ENCODE data around the gene OSER1.

The OSER1 gene

GRCh38 chr20:44211177-44212039 is 837 bp upstream of the OSER1 start:
- DNase-seq (ENCODE audit: low read depth in 2 of 2): peak; percentile 33 to 59
- TF ChIP-seq CTCF (IDR thresholded peaks at IDR 0.05; ENCODE audit: low read depth, low read length): no peak
- peak overlapping the region; percentile 75 to 76 for H3K4me3 ChIP-seq (replicated peaks in 1 of 2; ENCODE audit: low read depth in 2 of 2, low read length in 2 of 2)

GRCh38 chr20:44209686-44210405 is 725 bp downstream of the OSER1 start:
- peak; percentile 30 to 42 for DNase-seq (ENCODE audit: low read depth in 2 of 2)
- TF ChIP-seq CTCF (IDR thresholded peaks at IDR 0.05; ENCODE audit: low read depth, low read length): no peak
- peak overlapping the region; percentile 80 to 96 for H3K4me3 ChIP-seq (replicated peaks in 1 of 2; ENCODE audit: low read depth in 2 of 2, low read length in 2 of 2)

- H3K4me3 ChIP-seq (replicated peaks in 1 of 2; ENCODE audit: low read depth in 2 of 2, low read length in 2 of 2): peak overlapping the region; percentile 80 to 96
- no peak for TF ChIP-seq CTCF (IDR thresholded peaks at IDR 0.05; ENCODE audit: low read depth, low read length)
- DNase-seq (ENCODE audit: low read depth in 2 of 2): peak; percentile 20 to 26
Observed at GRCh38 chr20:44208770-44209169, 1.8 kb downstream of the OSER1 start.

- no peak overlapping the region for H3K4me3 ChIP-seq (replicated peaks in 1 of 2; ENCODE audit: low read depth in 2 of 2, low read length in 2 of 2)
- TF ChIP-seq CTCF (IDR thresholded peaks at IDR 0.05; ENCODE audit: low read depth, low read length): no peak
- no peak for DNase-seq (ENCODE audit: low read depth in 2 of 2)
Observed at GRCh38 chr20:44208165-44208564, 2.4 kb downstream of the OSER1 start.

GRCh38 chr20:44207126-44207723 is 3.3 kb downstream of the OSER1 start:
- peak in 1 of 2 donors; percentile 34 for DNase-seq (ENCODE audit: low read depth in 2 of 2)

More at GRCh38 chr20:44207126-44207723, 3.3 kb downstream of the OSER1 start:
- TF ChIP-seq CTCF (IDR thresholded peaks at IDR 0.05; ENCODE audit: low read depth, low read length): no peak
- H3K4me3 ChIP-seq (replicated peaks in 1 of 2; ENCODE audit: low read depth in 2 of 2, low read length in 2 of 2): no peak overlapping the region

Data from cardiac fibroblast (primary cell).